NB4 (cell line): Measurements from ENCODE around the gene GPR158.

ENCODE experiments used
- CTCF ChIP-seq: IDR thresholded peaks from one replicate; pipeline ENCODE4 v1.5.1; 2012; ENCODE audit warnings: low read depth, low read length
- MAX ChIP-seq: IDR thresholded peaks from 2 replicates; pipeline ENCODE4 v1.6.1; 2011; ENCODE audit warnings: low read depth, low read length
- MYC ChIP-seq: IDR thresholded peaks from 2 replicates; pipeline ENCODE4 v1.6.1; 2011; ENCODE audit warnings: low read depth, low read length
- POLR2A ChIP-seq: IDR thresholded peaks from 2 replicates; pipeline ENCODE4 v1.6.1; 2011; ENCODE audit warnings: mild to moderate bottlenecking; ENCODE audit not compliant: insufficient read length; ENCODE audit errors: extremely low read depth

- no peak for TF ChIP-seq POLR2A
- no peak for TF ChIP-seq CTCF
- no peak for TF ChIP-seq MAX
- TF ChIP-seq MYC: no peak
These were observed 973 bp downstream of the GPR158 start for GRCh38 chr10:25175527-25176420.
